Endometrial microvascular endothelial cells (primary cell): Measurements from ENCODE around the gene NGFR. TPM values are rescaled to one million over a fixed set of nuclear protein-coding genes. Genes with fewer than 3 reads are reported as not detected.
"Not testable (repeated sequence)": the region's sequence is repeated elsewhere in the genome, so short reads cannot be mapped to it uniquely, and the experiment has no call there.

Source experiments
- in situ Hi-C: cut with HindIII; loops from 2 replicates; pipeline ENCODE4 v1.10.0; 2017; ENCODE audit warnings: low sequenced_read_pairs, low pct_unique_long_range_greater_than_20kb; ENCODE audit errors: inconsistent ontology term
- total RNA-seq: library from RNA; depleted of rRNA; stranded (reverse); fragments of >200 nt; gene quantifications from one replicate; pipeline ENCODE4 v1.2.3, GENCODE V29; 2015; ENCODE audit errors: inconsistent ontology term

Gene NGFR
- total RNA-seq, 1 donor from 2014 or later: not detected

GRCh38 chr17:49491192-49491769 is 3.8 kb upstream of the NGFR start:
- in situ Hi-C loops: no loop called here

GRCh38 chr17:49494399-49494985 is 601 bp upstream of the NGFR start:
- in situ Hi-C loops: no loop called here

GRCh38 chr17:49495842-49496182 is 719 bp downstream of the NGFR start:
- in situ Hi-C loops: no loop called here

- in situ Hi-C loops: no loop called here
Measured at GRCh38 chr17:49496183-49496866, 1.2 kb downstream of the NGFR start.

- in situ Hi-C loops: no loop called here
Measured at GRCh38 chr17:49496867-49497147, 1.7 kb downstream of the NGFR start.

GRCh38 chr17:49497148-49498028 is 2.3 kb downstream of the NGFR start:
- in situ Hi-C loops: no loop called here

- in situ Hi-C loops: no loop called here
Measured at GRCh38 chr17:49498029-49498615, 3.0 kb downstream of the NGFR start.

GRCh38 chr17:49501496-49501895 is 6.4 kb downstream of the NGFR start:
- in situ Hi-C loops: no loop called here

- in situ Hi-C loops: no loop called here
Measured at GRCh38 chr17:49502254-49502653, 7.2 kb downstream of the NGFR start.

- in situ Hi-C loops: not testable (repeated sequence)
Measured at GRCh38 chr17:49502680-49503079, 7.6 kb downstream of the NGFR start.

- in situ Hi-C loops: no loop called here
Measured at GRCh38 chr17:49504369-49504768, 9.3 kb downstream of the NGFR start.

- in situ Hi-C loops: no loop called here
Measured at GRCh38 chr17:49505854-49506253, 10.8 kb downstream of the NGFR start.

- in situ Hi-C loops: no loop called here
Measured at GRCh38 chr17:49506282-49506681, 11.2 kb downstream of the NGFR start.

- in situ Hi-C loops: no loop called here
Measured at GRCh38 chr17:49508061-49508865, 13.2 kb downstream of the NGFR start.

GRCh38 chr17:49508866-49509587 is 13.9 kb downstream of the NGFR start:
- in situ Hi-C loops: no loop called here

- in situ Hi-C loops: no loop called here
Measured at GRCh38 chr17:49509588-49509917, 14.5 kb downstream of the NGFR start.

GRCh38 chr17:49510059-49510719 is 15.1 kb downstream of the NGFR start:
- in situ Hi-C loops: no loop called here

- in situ Hi-C loops: no loop called here
Measured at GRCh38 chr17:49510720-49511110, 15.6 kb downstream of the NGFR start.
